Measurements from ENCODE around the gene MAN2B2. TPM values are rescaled to one million over a fixed set of nuclear protein-coding genes. Genes with fewer than 3 reads are reported as not detected.

Gene MAN2B2
- total RNA-seq, result 17.7 TPM
- long read RNA-seq, full-length matches to known transcripts, result 3 of 40 reads
- long read RNA-seq, partial matches to known transcripts, result 35 of 40 reads
- long read RNA-seq, other reads (novel, unspliced or antisense), result 2 of 40 reads

GRCh38 chr4:6574747-6575502 is at the start of gene MAN2B2:
MAN2B2 (plus strand) TSS chr4:6575189; CDS start chr4:6575211, 22 bp downstream.
- ATAC-seq, result peak; percentile 99
- intact Hi-C loops (cut with micrococcal nuclease), result no loop called here

GRCh38 chr4:6525474-6525873 is 49.5 kb upstream of the MAN2B2 start:
- intact Hi-C loops (cut with micrococcal nuclease), result no loop called here
- ATAC-seq (no peak), DNase-seq (no peak)

More at GRCh38 chr4:6574747-6575502, at the start of gene MAN2B2:
- peak; percentile 95 for DNase-seq

- no peak for DNase-seq
- intact Hi-C loops (cut with micrococcal nuclease), result no loop called here
Measured at GRCh38 chr4:6526156-6526555, 48.8 kb upstream of the MAN2B2 start.

DNA sequence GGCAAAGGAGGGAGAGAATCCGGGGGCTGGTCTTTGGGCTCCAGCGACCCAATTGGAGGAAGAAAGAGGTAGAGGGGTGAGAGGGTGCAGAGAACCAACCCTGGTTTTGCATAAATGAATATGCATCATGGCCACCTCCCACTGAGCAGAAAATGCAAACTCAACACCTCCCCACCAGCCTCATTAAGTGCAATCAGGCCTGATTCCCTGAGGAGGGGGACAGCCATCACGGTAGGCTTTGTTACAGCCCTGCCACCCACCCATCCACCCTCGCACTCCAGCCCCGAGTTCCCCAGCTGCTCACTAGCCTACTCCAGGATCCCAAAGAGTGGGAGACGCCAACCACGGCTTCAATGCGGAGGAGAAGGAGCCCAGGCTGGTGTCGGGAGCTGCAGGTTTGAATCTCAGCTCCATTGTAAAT is 48.3 kb upstream of the MAN2B2 start:
- intact Hi-C loops (cut with micrococcal nuclease), result no loop called here
- DNase-seq, result no peak
- no peak for ATAC-seq

More at GRCh38 chr4:6526156-6526555, 48.8 kb upstream of the MAN2B2 start:
- ATAC-seq, result no peak

DNA sequence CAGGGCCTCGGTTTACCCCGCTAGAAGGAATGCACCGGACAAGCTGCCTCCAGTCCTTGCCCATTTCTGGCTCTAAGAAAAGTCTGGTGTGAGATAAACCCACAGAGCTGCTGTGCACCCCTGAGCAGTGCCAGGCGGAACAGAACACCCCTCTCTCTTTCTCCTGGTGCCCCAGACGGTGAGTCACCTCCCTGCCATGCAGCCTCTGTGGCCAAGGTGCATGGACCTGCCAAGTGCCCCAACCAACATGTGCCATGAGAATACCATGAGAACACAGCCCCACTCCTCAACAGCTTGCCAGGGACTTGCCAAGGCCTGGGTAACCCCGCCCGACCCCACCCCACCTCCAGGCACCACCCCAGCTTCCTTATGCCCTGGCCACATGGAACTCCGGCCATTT is 47.7 kb upstream of the MAN2B2 start:
- intact Hi-C loops (cut with micrococcal nuclease), result no loop called here
- ATAC-seq (no peak), DNase-seq (no peak)

- intact Hi-C loops (cut with micrococcal nuclease), result no loop called here
- ATAC-seq, result no peak
- DNase-seq, result no peak
Measured at GRCh38 chr4:6527683-6528595, 47.0 kb upstream of the MAN2B2 start.

DNA sequence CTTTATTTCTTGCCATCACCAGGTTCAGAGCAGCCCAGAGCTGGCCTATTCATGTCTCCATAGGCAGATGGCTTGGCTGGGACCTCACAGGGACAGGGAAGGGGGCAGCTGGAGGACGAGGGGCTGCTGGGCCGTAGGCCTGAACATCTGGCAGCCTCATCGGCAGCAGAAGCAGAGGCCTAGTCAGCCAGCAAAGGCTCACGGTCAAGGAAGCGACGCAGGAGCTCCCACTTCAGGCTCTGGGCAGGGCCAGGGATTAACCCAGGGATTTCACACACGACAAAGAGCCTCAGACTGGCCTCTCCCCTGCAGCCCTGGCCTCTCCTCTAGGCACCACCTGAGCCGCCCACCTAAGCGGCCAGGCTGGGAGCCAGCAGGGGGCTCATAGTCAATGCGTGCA is 46.0 kb upstream of the MAN2B2 start:
- DNase-seq (no peak), ATAC-seq (no peak)
- intact Hi-C loops (cut with micrococcal nuclease), result no loop called here

GRCh38 chr4:6530301-6530700 is 44.7 kb upstream of the MAN2B2 start:
- ATAC-seq (no peak), DNase-seq (no peak)
- intact Hi-C loops (cut with micrococcal nuclease), result no loop called here

DNA sequence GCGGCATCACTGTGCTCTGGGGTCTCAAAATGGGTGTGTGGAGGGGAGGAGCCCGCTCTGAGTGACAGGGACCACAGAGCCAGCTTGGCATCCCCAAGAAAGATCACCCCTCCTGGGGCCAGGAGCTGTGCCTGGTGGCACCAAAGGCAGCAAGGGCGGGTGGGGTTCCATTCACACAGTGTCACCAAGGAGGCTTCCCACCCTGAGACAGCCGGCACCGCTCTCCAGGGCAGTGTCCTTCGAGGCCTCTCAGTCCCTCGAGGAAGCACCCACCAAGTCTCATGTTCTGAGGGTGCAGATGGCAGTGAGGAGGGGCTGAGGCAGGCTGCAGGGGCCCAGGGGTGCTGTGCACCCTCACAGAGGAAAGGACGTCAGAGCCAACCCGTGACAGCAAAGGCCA is 44.0 kb upstream of the MAN2B2 start:
- DNase-seq (no peak), ATAC-seq (no peak)
- intact Hi-C loops (cut with micrococcal nuclease), result no loop called here

- no peak for ATAC-seq
- intact Hi-C loops (cut with micrococcal nuclease), result no loop called here
- DNase-seq, result no peak
Measured at GRCh38 chr4:6532102-6532501, 42.9 kb upstream of the MAN2B2 start.

- intact Hi-C loops (cut with micrococcal nuclease), result no loop called here
- no peak for DNase-seq
- ATAC-seq, result no peak
Measured at GRCh38 chr4:6532658-6533057, 42.3 kb upstream of the MAN2B2 start.

DNA sequence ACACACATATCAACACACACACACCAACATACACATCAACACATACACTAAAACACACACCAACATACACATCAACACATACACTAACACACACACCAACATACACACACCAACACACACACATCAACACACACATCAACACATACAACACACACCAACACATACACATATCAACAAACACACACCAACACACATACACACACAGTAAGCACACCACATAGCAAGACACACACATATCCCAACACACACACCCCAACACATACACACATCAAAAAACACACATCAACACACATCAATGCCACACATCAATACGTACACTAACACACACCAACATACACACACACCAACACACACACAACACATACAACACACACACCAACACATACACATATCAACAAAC is 40.9 kb upstream of the MAN2B2 start:
- intact Hi-C loops (cut with micrococcal nuclease), result no loop called here
- ATAC-seq (no peak), DNase-seq (no peak)

DNA sequence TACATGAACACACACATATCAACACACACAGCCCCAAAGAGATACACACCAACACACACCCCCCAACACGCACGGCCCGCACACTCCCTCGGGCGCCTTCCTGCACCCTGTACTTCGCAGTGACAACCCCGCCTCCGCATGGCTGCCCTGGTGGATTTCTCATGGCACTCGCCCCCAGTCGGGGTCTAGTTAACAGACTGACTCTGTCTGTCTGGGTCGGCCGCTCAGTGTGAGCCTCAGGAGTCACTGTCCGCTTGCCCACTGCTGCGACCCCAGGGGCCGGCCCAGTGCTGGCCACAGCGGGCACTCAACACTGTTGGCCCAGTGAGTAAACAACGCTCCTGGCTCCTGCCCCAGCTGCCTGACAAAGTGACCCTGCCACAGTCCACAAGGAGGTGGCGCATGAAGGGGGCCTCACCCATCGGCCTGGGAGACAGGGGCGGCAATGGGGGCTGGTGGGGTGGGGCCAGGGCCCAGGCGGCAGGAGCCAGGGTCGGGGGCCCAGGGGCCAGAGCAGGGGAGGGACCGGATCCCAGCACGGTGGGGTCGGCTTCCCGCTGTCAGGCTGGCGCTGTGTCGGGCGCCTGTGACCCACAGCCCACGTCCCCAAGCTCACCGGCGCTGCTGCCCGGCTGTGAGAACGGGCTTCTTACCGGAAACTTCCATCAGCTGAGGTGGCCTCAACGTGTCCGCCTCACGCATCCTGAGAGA is 40.2 kb upstream of the MAN2B2 start:
- DNase-seq (no peak), ATAC-seq (no peak)
- intact Hi-C loops (cut with micrococcal nuclease), result no loop called here

DNA sequence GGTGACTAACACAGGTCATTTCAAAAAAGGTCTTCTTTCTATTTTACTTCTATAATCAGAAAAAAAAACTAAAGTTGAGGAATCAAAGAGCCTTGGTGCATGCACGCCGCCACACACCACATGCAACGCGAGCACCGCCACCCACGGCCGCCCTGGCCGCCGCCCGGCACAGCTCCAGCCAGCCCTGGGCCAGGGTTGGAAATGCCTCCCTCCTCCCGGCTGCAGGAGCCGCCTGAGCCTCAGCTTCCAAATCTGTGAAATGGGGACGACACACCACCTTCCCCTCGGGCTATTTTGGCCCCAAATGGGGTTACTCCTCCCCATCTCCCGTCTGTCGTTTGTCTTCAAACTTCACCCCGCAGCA is 39.7 kb upstream of the MAN2B2 start:
- intact Hi-C loops (cut with micrococcal nuclease), result no loop called here
- no peak for ATAC-seq

DNA sequence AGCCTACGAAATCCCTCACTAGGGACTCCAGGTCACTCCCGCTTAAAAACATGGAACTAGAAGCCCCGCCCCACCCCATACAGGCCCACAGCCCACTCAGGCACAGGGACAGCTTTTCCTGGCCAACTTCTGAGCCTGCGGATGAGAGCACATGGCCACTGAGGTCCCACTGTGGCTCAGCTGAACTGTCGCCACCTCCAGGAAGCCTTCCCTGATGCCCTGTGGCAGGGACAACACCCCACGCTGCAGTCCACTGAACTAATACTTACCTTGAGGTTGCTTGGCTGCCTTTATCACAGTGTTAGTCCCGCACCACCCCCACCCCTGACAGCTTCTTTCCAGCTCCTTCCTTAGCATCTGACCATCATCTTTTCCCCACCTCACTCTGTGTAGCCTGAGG is 39.3 kb upstream of the MAN2B2 start:
- DNase-seq, result no peak
- no peak for ATAC-seq
- intact Hi-C loops (cut with micrococcal nuclease), result no loop called here

More for the DNA sequence above, 39.7 kb upstream of the MAN2B2 start:
- no peak for DNase-seq

DNA sequence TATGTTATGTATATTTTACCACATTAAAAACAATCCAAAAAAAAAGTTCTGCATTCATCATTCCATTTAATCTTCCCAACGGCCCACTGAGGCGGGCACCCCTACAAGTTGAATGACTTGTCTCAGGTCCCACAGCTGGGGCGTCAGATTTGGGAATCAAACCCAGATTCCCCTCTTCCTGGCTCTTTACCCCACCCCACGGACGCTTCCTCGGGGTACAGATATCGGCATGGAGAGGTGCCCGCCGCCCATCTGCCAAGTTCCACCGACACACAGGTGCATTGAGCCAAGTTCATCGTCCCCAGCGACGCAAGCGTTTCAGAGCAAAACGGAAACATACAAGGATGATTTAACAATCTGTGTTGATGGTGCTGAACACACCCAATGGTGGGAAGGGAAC is 36.9 kb upstream of the MAN2B2 start:
- intact Hi-C loops (cut with micrococcal nuclease), result no loop called here
- DNase-seq (no peak), ATAC-seq (no peak)

GRCh38 chr4:6538575-6538974 is 36.4 kb upstream of the MAN2B2 start:
- intact Hi-C loops (cut with micrococcal nuclease), result no loop called here
- ATAC-seq (no peak), DNase-seq (no peak)

- intact Hi-C loops (cut with micrococcal nuclease), result no loop called here
- ATAC-seq (no peak), DNase-seq (no peak)
Measured at GRCh38 chr4:6539009-6539764, 35.8 kb upstream of the MAN2B2 start.

DNA sequence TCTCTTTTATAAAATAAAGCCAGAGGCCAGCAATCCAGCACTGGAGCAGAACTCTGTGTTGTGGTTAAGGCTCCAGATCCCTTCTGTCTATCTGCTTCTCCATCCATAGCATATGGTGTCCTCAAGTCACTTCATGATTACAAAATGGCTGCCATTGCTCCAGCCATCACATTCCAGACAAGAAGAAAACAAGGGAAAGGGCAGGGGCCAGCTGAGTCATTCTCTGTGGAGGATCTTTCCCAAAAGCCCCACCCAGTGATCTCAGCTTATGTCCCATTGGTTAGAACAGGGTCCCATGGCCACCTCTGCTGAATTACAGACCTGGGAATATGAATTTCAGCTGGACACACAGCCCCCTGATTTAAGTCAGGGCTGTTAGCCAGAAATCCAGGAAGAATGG is 34.1 kb upstream of the MAN2B2 start:
- intact Hi-C loops (cut with micrococcal nuclease), result no loop called here
- ATAC-seq (no peak), DNase-seq (no peak)
